ENCODE data around the gene DLG2.

Gene DLG2

DNA sequence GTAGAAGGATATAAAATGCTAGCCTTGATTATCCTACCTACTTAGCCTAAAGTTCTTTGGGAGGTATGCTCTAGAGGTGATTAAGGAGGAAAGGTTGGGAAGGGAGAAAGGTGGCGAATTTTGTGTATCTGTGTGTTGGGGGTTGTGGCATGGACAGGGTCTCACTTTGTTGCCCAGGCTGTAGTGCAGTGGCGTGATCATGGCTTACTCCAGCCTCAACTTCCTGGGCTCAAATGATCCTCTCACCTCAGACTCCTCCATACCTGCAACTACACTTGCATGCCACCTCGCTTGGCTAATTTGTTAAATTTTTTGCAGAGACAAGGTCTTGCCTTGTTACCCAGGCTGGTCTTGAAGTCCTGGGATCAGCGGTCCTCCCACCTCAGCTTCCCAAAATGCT is 1094.8 kb downstream of the DLG2 start:
- no peak overlapping the region for H3K4me2 ChIP-seq (ENCODE audit: low read depth, low read length)
- no peaks in the 10 kb centered on the region for H3K9me2 ChIP-seq (replicated peaks; ENCODE audit: insufficient read depth, low read length)
- H3K27ac ChIP-seq (ENCODE audit: low read length): no peak overlapping the region
- no peak overlapping the region for H3K9ac ChIP-seq (ENCODE audit: low read length)
- H3F3A ChIP-seq (ENCODE audit: insufficient read depth, low read length): no peaks in the 10 kb centered on the region
- no peak overlapping the region for H2AFZ ChIP-seq (ENCODE audit: low read length)
- no peaks in the 10 kb centered on the region for H3K36me3 ChIP-seq (replicated peaks; ENCODE audit: insufficient read depth, low read length)
- TF ChIP-seq EZH2phosphoT487 (IDR thresholded peaks at IDR 0.05; ENCODE audit: low read length): no peak
- TF ChIP-seq EZH2 (optimal IDR thresholded peaks at IDR 0.05; ENCODE audit: low read depth, low read length): no peak
- no peaks in the 10 kb centered on the region for H4K20me1 ChIP-seq (ENCODE audit: insufficient read depth, low read length)
- no peak for DNase-seq
- no peaks in the 10 kb centered on the region for H3K9me3 ChIP-seq (replicated peaks; ENCODE audit: insufficient read depth, low read length)
- no peak overlapping the region for H3K4me3 ChIP-seq (ENCODE audit: low read length)
- no peaks in the 10 kb centered on the region for H3K79me2 ChIP-seq (ENCODE audit: low read length)
- no peaks in the 10 kb centered on the region for H3K27me3 ChIP-seq (replicated peaks; ENCODE audit: insufficient read depth, low read length)
- H3K4me1 ChIP-seq (ENCODE audit: low read length): no peaks in the 10 kb centered on the region

DNA sequence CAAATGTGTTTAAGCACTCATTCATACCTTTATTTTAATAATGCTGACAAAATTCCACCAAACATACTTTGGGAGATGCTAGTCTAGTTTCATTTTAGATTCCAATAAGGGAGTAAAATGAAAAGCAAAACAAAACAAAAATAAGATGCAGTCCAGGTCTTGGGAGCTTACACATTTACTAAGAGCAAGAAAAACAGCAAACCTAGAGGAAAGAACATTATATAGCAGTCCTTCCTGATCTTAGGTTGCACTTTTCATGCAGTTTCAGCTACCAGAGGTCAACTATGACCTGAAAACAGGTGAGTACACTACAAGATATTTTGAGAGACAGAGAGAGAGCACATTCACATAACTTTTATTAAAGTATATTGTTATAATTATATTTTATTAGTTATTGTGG is 1100.9 kb downstream of the DLG2 start:
- peak; percentile 40 for DNase-seq
- H3K4me1 ChIP-seq (ENCODE audit: low read length): no peaks in the 10 kb centered on the region
- no peaks in the 10 kb centered on the region for H3K9me3 ChIP-seq (replicated peaks; ENCODE audit: insufficient read depth, low read length)

DNA sequence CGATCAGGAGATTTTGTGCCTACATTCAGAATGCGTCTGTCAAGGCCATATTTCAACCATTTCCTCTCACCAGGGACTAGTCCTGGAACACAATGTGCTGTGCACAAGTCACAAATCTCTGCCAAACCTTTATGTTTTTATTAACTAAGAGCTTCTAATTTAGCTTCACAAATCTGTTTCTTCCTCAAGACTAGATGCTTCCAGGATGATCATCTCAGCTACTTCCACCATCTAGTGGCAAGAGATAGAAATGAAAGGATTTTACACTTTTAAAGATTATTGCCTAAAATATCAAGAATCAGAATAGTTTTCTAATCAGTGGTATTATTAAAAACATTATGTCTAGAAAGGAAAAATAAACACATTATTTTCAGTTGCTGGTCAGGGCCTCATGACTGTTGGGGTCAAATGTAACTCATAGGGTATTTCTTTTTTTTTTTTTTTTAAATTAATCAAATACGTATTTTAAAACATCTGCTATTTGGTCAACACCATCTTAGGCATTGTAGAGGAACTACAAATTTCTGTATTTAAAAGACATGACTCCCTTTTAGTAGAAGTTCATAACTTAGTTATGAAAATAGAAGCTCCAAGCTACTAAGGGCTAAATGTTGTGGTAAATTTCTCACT is 1102.6 kb downstream of the DLG2 start:
- Histone ChIP-seq H3K9ac (ENCODE audit: low read length) (no peak overlapping the region), H3K27me3 (replicated peaks; ENCODE audit: insufficient read depth, low read length) (no peaks in the 10 kb centered on the region), H3K4me2 (ENCODE audit: low read depth, low read length) (no peak overlapping the region), H3K27ac (ENCODE audit: low read length) (no peak overlapping the region), H3K79me2 (ENCODE audit: low read length) (no peaks in the 10 kb centered on the region), H3K4me1 (ENCODE audit: low read length) (no peaks in the 10 kb centered on the region), H2AFZ (ENCODE audit: low read length) (no peak overlapping the region), H3K9me3 (replicated peaks; ENCODE audit: insufficient read depth, low read length) (no peaks in the 10 kb centered on the region), H3K9me2 (replicated peaks; ENCODE audit: insufficient read depth, low read length) (no peaks in the 10 kb centered on the region), H3K36me3 (replicated peaks; ENCODE audit: insufficient read depth, low read length) (no peaks in the 10 kb centered on the region), H3K4me3 (ENCODE audit: low read length) (no peak overlapping the region), H4K20me1 (ENCODE audit: insufficient read depth, low read length) (no peaks in the 10 kb centered on the region), H3F3A (ENCODE audit: insufficient read depth, low read length) (no peaks in the 10 kb centered on the region)
- peak; percentile 33 for DNase-seq
- TF ChIP-seq, protein P1, sequence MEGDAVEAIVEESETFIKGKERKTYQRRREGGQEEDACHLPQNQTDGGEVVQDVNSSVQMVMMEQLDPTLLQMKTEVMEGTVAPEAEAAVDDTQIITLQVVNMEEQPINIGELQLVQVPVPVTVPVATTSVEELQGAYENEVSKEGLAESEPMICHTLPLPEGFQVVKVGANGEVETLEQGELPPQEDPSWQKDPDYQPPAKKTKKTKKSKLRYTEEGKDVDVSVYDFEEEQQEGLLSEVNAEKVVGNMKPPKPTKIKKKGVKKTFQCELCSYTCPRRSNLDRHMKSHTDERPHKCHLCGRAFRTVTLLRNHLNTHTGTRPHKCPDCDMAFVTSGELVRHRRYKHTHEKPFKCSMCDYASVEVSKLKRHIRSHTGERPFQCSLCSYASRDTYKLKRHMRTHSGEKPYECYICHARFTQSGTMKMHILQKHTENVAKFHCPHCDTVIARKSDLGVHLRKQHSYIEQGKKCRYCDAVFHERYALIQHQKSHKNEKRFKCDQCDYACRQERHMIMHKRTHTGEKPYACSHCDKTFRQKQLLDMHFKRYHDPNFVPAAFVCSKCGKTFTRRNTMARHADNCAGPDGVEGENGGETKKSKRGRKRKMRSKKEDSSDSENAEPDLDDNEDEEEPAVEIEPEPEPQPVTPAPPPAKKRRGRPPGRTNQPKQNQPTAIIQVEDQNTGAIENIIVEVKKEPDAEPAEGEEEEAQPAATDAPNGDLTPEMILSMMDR (IDR thresholded peaks at IDR 0.05; ENCODE audit: low read length): peak; percentile 51
- TF ChIP-seq EZH2 (optimal IDR thresholded peaks at IDR 0.05; ENCODE audit: low read depth, low read length) (no peak), EZH2phosphoT487 (IDR thresholded peaks at IDR 0.05; ENCODE audit: low read length) (no peak)

More for the DNA sequence above, 1100.9 kb downstream of the DLG2 start:
- H3K9ac ChIP-seq (ENCODE audit: low read length): no peak overlapping the region
- H3K27ac ChIP-seq (ENCODE audit: low read length): no peak overlapping the region
- no peak overlapping the region for H3K4me3 ChIP-seq (ENCODE audit: low read length)
- no peaks in the 10 kb centered on the region for H4K20me1 ChIP-seq (ENCODE audit: insufficient read depth, low read length)
- no peaks in the 10 kb centered on the region for H3K79me2 ChIP-seq (ENCODE audit: low read length)
- H3F3A ChIP-seq (ENCODE audit: insufficient read depth, low read length): no peaks in the 10 kb centered on the region
- no peaks in the 10 kb centered on the region for H3K9me2 ChIP-seq (replicated peaks; ENCODE audit: insufficient read depth, low read length)
- H2AFZ ChIP-seq (ENCODE audit: low read length): no peak overlapping the region
- TF ChIP-seq, protein P1 (IDR thresholded peaks at IDR 0.05; ENCODE audit: low read length): peak; percentile 22; the same call in 1 of the 2 replicates
- TF ChIP-seq EZH2 (optimal IDR thresholded peaks at IDR 0.05; ENCODE audit: low read depth, low read length): no peak
- no peak for TF ChIP-seq EZH2phosphoT487 (IDR thresholded peaks at IDR 0.05; ENCODE audit: low read length)
- H3K36me3 ChIP-seq (replicated peaks; ENCODE audit: insufficient read depth, low read length): no peaks in the 10 kb centered on the region
- H3K27me3 ChIP-seq (replicated peaks; ENCODE audit: insufficient read depth, low read length): no peaks in the 10 kb centered on the region
- no peak overlapping the region for H3K4me2 ChIP-seq (ENCODE audit: low read depth, low read length)

DNA sequence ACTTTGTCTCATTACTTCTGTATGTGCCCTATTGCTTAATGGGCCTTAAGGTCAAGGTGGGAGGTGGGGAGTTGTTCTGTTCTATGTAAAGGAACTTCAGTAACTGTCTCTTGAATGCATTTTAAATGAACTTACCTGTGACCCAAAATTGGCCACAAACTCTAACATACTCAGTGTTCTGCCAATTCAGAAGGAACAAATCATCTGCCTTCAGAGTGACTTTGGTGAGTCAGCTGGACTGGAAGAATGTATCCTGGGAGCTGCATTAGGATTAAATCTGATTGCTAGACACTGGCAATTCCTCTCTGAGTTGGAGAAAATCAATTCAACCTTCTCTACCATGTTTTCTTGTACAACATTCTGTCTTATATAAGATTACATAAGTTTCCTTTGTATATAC is 1104.8 kb downstream of the DLG2 start:
- Histone ChIP-seq H2AFZ (ENCODE audit: low read length) (no peak overlapping the region), H3K4me2 (ENCODE audit: low read depth, low read length) (no peak overlapping the region), H3K9me2 (replicated peaks; ENCODE audit: insufficient read depth, low read length) (no peaks in the 10 kb centered on the region), H3K27me3 (replicated peaks; ENCODE audit: insufficient read depth, low read length) (no peaks in the 10 kb centered on the region), H3F3A (ENCODE audit: insufficient read depth, low read length) (no peaks in the 10 kb centered on the region), H3K9me3 (replicated peaks; ENCODE audit: insufficient read depth, low read length) (no peaks in the 10 kb centered on the region), H3K79me2 (ENCODE audit: low read length) (no peaks in the 10 kb centered on the region), H3K4me3 (ENCODE audit: low read length) (no peak overlapping the region), H3K9ac (ENCODE audit: low read length) (no peak overlapping the region), H3K27ac (ENCODE audit: low read length) (no peak overlapping the region), H3K4me1 (ENCODE audit: low read length) (no peaks in the 10 kb centered on the region), H3K36me3 (replicated peaks; ENCODE audit: insufficient read depth, low read length) (no peaks in the 10 kb centered on the region), H4K20me1 (ENCODE audit: insufficient read depth, low read length) (no peaks in the 10 kb centered on the region)
- DNase-seq: no peak
- no peak for TF ChIP-seq EZH2phosphoT487 (IDR thresholded peaks at IDR 0.05; ENCODE audit: low read length)
- TF ChIP-seq, protein P1 (IDR thresholded peaks at IDR 0.05; ENCODE audit: low read length): no peak

All from MM.1S (cell line).